PC-9 (cell line): ENCODE results near the gene OAT.

Experiments used
- EZH2 ChIP-seq: fragments of 200-600 bp; sonication (generic); IDR thresholded peaks from 2 replicates; pipeline ENCODE4 v1.8.0; 2017; ENCODE audit warnings: antibody characterized with exemption, low read depth
- TF ChIP-seq, protein P1 (sequence below): fragments of 200-600 bp; sonication (generic); conservative IDR thresholded peaks from 2 replicates; pipeline ENCODE4 v1.6.1; 2017; ENCODE audit warnings: mixed run types, antibody characterized with exemption, mild to moderate bottlenecking, moderate library complexity

DNA sequence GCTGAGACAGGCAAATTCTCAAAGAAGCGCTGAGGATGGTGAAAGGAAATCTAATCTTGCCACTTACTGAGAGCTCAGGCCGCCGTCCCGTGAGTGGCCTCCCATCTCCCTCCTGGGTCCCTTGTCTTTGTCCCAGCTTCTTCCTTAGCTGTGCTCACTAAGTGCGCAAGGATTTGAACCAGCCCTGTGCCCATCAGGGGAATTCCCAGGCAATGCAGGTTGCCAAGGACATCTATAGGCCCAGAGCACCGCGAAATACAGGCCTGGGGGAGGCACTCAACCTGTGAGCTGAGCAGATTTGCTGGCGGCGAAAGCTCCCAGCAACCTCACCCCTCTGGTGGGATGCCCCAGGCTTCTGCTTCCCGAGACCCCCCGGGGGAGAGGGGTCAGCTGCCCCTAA, 64.8 kb downstream of the OAT start:
- TF ChIP-seq EZH2 = no peak
- TF ChIP-seq, protein P1, sequence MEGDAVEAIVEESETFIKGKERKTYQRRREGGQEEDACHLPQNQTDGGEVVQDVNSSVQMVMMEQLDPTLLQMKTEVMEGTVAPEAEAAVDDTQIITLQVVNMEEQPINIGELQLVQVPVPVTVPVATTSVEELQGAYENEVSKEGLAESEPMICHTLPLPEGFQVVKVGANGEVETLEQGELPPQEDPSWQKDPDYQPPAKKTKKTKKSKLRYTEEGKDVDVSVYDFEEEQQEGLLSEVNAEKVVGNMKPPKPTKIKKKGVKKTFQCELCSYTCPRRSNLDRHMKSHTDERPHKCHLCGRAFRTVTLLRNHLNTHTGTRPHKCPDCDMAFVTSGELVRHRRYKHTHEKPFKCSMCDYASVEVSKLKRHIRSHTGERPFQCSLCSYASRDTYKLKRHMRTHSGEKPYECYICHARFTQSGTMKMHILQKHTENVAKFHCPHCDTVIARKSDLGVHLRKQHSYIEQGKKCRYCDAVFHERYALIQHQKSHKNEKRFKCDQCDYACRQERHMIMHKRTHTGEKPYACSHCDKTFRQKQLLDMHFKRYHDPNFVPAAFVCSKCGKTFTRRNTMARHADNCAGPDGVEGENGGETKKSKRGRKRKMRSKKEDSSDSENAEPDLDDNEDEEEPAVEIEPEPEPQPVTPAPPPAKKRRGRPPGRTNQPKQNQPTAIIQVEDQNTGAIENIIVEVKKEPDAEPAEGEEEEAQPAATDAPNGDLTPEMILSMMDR = no peak
